ENCODE measurements around the gene TAOK3. TPM values are rescaled to one million over a fixed set of nuclear protein-coding genes. Genes with fewer than 3 reads are reported as not detected.
"Not testable (repeated sequence)": the region's sequence is repeated elsewhere in the genome, so short reads cannot be mapped to it uniquely, and the experiment has no call there.

Gene TAOK3
- total RNA-seq, 3 donors from 2014 or later (not counting 1 experiment from before 2014, with no cell fraction given): 155 to 166 (median 157) TPM

GRCh38 chr12:118290130-118290529 is 82.6 kb downstream of the TAOK3 start:
- H3K27ac Mint-ChIP-seq: peak overlapping the region; percentile 56 to 60
- H3K36me3 Mint-ChIP-seq: no peaks in the 10 kb centered on the region
- Histone ChIP-seq H3K4me3 (ENCODE audit: low read length) (no peak overlapping the region), H3K4me1 (ENCODE audit: control insufficient read depth, insufficient read depth, low read length) (peaks cover 4% of the 10 kb centered on the region), H3K27ac (ENCODE audit: low read length) (no peak overlapping the region), H3K9me3 (ENCODE audit: control insufficient read depth, insufficient read depth, low read length) (no peaks in the 10 kb centered on the region), H3K27me3 (ENCODE audit: control insufficient read depth, insufficient read depth, low read length) (no peaks in the 10 kb centered on the region), H3K36me3 (ENCODE audit: control insufficient read depth, insufficient read depth, low read length) (peaks cover 12% of the 10 kb centered on the region)
- peaks cover 36 to 44% of the 10 kb centered on the region in 2 donors for H3K4me1 Mint-ChIP-seq
- H3K27me3 Mint-ChIP-seq (ENCODE audit: low read depth in 2 of 2): no peaks in the 10 kb centered on the region
- H3K4me3 Mint-ChIP-seq: no peak overlapping the region
- intact Hi-C loops (cut with micrococcal nuclease): no loop called here
- ATAC-seq: no peak
- no peak for TF ChIP-seq CTCF (IDR thresholded peaks at IDR 0.05)
- no peak for DNase-seq
- 99% methylated on average over 3 of the region's 3 CpGs for WGBS (ENCODE audit: insufficient coverage)
- no peaks in the 10 kb centered on the region for H3K9me3 Mint-ChIP-seq

DNA sequence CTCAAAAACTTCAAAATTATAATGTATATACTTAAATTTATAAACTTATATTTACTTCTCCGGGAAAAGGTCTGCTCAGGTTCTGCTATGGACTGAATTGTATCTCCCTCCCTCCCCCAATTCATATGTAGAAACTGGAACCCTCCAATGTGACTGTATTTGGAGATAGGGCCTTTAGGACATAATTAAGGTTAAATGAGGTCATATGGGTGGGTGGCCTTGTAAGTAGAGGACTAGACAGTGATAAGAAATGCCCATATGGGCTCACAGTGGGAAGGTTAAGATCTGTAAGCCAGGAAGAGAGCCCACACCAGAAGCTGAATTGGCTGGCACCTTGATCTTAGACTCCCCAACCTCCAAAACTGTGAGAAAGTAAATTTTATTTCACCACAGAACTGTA is 84.5 kb downstream of the TAOK3 start:
- H3K36me3 ChIP-seq (ENCODE audit: control insufficient read depth, insufficient read depth, low read length): peaks cover 11% of the 10 kb centered on the region
- Mint-ChIP-seq H3K27ac (peak overlapping the region; percentile 42 to 74), H3K9me3 (no peaks in the 10 kb centered on the region), H3K4me3 (no peak overlapping the region), H3K27me3 (ENCODE audit: low read depth in 2 of 2) (no peaks in the 10 kb centered on the region), H3K4me1 (peaks cover 38 to 48% of the 10 kb centered on the region in 2 donors), H3K36me3 (no peaks in the 10 kb centered on the region)
- no peaks in the 10 kb centered on the region for H3K27me3 ChIP-seq (ENCODE audit: control insufficient read depth, insufficient read depth, low read length)
- no peak overlapping the region for H3K27ac ChIP-seq (ENCODE audit: low read length)
- intact Hi-C loops (cut with micrococcal nuclease): no loop called here
- no peak for TF ChIP-seq CTCF (IDR thresholded peaks at IDR 0.05)
- H3K4me3 ChIP-seq (ENCODE audit: low read length): no peak overlapping the region
- no peak for ATAC-seq
- H3K4me1 ChIP-seq (ENCODE audit: control insufficient read depth, insufficient read depth, low read length): peaks cover 4% of the 10 kb centered on the region
- WGBS (ENCODE audit: insufficient coverage): no CpG with 5 or more reads among the region's 1 CpG
- no peaks in the 10 kb centered on the region for H3K9me3 ChIP-seq (ENCODE audit: control insufficient read depth, insufficient read depth, low read length)
- no peak for DNase-seq

DNA sequence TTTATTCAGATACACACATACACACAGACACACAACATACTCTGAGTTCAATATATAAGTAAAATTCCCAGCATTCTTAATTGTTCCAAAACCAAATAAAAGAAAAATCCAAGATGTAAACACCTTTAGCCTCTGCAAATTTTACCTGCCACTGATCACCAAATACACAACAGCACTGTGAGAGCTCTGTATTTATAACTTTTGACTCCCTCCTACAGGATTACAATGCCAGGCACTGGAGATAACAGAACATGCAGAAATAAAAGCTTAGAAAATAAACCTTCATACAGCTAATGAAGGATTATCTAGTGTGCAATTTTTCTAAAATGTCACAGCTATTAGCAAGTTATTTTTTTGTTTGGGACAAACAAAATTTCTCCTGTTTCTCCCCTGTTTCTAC is 85.0 kb downstream of the TAOK3 start:
- Histone ChIP-seq H3K27me3 (ENCODE audit: control insufficient read depth, insufficient read depth, low read length) (no peaks in the 10 kb centered on the region), H3K9me3 (ENCODE audit: control insufficient read depth, insufficient read depth, low read length) (no peaks in the 10 kb centered on the region), H3K4me1 (ENCODE audit: control insufficient read depth, insufficient read depth, low read length) (peaks cover 4% of the 10 kb centered on the region), H3K27ac (ENCODE audit: low read length) (no peak overlapping the region), H3K4me3 (ENCODE audit: low read length) (no peak overlapping the region), H3K36me3 (ENCODE audit: control insufficient read depth, insufficient read depth, low read length) (peaks cover 6% of the 10 kb centered on the region)
- H3K4me3 Mint-ChIP-seq: no peak overlapping the region
- TF ChIP-seq CTCF (IDR thresholded peaks at IDR 0.05): no peak
- intact Hi-C loops (cut with micrococcal nuclease): no loop called here
- no peaks in the 10 kb centered on the region for H3K27me3 Mint-ChIP-seq (ENCODE audit: low read depth in 2 of 2)
- no peak for ATAC-seq
- H3K27ac Mint-ChIP-seq: peak overlapping the region; percentile 42 to 74
- peaks cover 38 to 53% of the 10 kb centered on the region in 2 donors for H3K4me1 Mint-ChIP-seq
- H3K36me3 Mint-ChIP-seq: no peaks in the 10 kb centered on the region
- H3K9me3 Mint-ChIP-seq: no peaks in the 10 kb centered on the region
- DNase-seq: no peak

GRCh38 chr12:118282767-118283166 is 89.9 kb downstream of the TAOK3 start:
- no peak for DNase-seq
- Histone ChIP-seq H3K27ac (ENCODE audit: low read length) (no peak overlapping the region), H3K27me3 (ENCODE audit: control insufficient read depth, insufficient read depth, low read length) (no peaks in the 10 kb centered on the region), H3K36me3 (ENCODE audit: control insufficient read depth, insufficient read depth, low read length) (peaks cover 9% of the 10 kb centered on the region), H3K9me3 (ENCODE audit: control insufficient read depth, insufficient read depth, low read length) (no peaks in the 10 kb centered on the region), H3K4me1 (ENCODE audit: control insufficient read depth, insufficient read depth, low read length) (no peaks in the 10 kb centered on the region), H3K4me3 (ENCODE audit: low read length) (no peak overlapping the region)
- Mint-ChIP-seq H3K36me3 (peaks cover 8% of the 10 kb centered on the region), H3K9me3 (no peaks in the 10 kb centered on the region), H3K27me3 (ENCODE audit: low read depth in 2 of 2) (no peaks in the 10 kb centered on the region), H3K4me3 (no peak overlapping the region), H3K4me1 (peaks cover 43 to 57% of the 10 kb centered on the region in 2 donors), H3K27ac (peak overlapping the region; percentile 53 to 72)
- intact Hi-C loops (cut with micrococcal nuclease): no loop called here
- 98% methylated on average over 3 of the region's 3 CpGs for WGBS (ENCODE audit: insufficient coverage)
- no peak for TF ChIP-seq CTCF (IDR thresholded peaks at IDR 0.05)
- ATAC-seq: no peak

- H3K9me3 ChIP-seq (ENCODE audit: control insufficient read depth, insufficient read depth, low read length); H3K4me3 Mint-ChIP-seq; DNase-seq; intact Hi-C loops (cut with micrococcal nuclease); H3K27me3 Mint-ChIP-seq (ENCODE audit: low read depth in 2 of 2); H3K36me3 ChIP-seq (ENCODE audit: control insufficient read depth, insufficient read depth, low read length); H3K36me3 Mint-ChIP-seq; ATAC-seq; H3K4me3 ChIP-seq (ENCODE audit: low read length); H3K9me3 Mint-ChIP-seq; H3K4me1 ChIP-seq (ENCODE audit: control insufficient read depth, insufficient read depth, low read length); H3K27me3 ChIP-seq (ENCODE audit: control insufficient read depth, insufficient read depth, low read length); H3K27ac ChIP-seq (ENCODE audit: low read length): not testable (repeated sequence)
- Mint-ChIP-seq H3K27ac (peak overlapping the region; percentile 46 to 73), H3K4me1 (peaks cover 39 to 45% of the 10 kb centered on the region in 2 donors)
- WGBS (ENCODE audit: insufficient coverage): no CpG with 5 or more reads among the region's 1 CpG
Observed at GRCh38 chr12:118278288-118278687, 94.4 kb downstream of the TAOK3 start.

All from natural killer cell (primary cell).